Sigmoid colon (tissue), 7 donors: ENCODE results near the gene ARSI. TPM values are rescaled to one million over a fixed set of nuclear protein-coding genes. Genes with fewer than 3 reads are reported as not detected.

Source experiments
- DNase-seq: peaks from one replicate; pipeline ENCODE4 v3.0.0-alpha.2; 2019
- H3K27ac ChIP-seq, 4 donors: fragments of 200-600 bp; sonication (generic); one replicate each; pipeline ENCODE4 v1.5.1; 2016 to 2019; ENCODE audit warnings: mild to moderate bottlenecking in 1 of 4
- H3K27me3 ChIP-seq, 3 donors: fragments of 200-600 bp; sonication (generic); one replicate each; pipeline ENCODE4 v1.5.1; 2019; ENCODE audit warnings: mild to moderate bottlenecking in 1 of 3
- H3K36me3 ChIP-seq, 4 donors: fragments of 200-600 bp; sonication (generic); one replicate each; pipeline ENCODE4 v1.5.1; 2016 to 2019
- H3K4me1 ChIP-seq, 4 donors: fragments of 200-600 bp; sonication (generic); one replicate each; pipeline ENCODE4 v1.5.1; 2017 to 2019
- H3K4me3 ChIP-seq, 4 donors: fragments of 200-600 bp; sonication (generic); one replicate each; pipeline ENCODE4 v1.5.1; 2017 to 2019; ENCODE audit warnings: mild to moderate bottlenecking in 2 of 4, moderate library complexity in 1 of 4
- H3K9me3 ChIP-seq, 4 donors: fragments of 200-600 bp in 3 of 4; sonication (generic) in 3 of 4; one replicate each; pipeline versions ENCODE4 v1.5.1 to v1.6.1; 2013 to 2019
- CTCF ChIP-seq, 4 experiments: fragments of 450-650 bp in 3 of 4; fragments of 200-600 bp in 1 of 4; IDR thresholded peaks; one replicate each; pipeline ENCODE4 v1.5.1; 2016 to 2019; ENCODE audit warnings: antibody characterized with exemption in 4 of 4, mild to moderate bottlenecking in 3 of 4, moderate library complexity in 2 of 4
- EP300 ChIP-seq, 4 donors: sonication (generic); formaldehyde crosslinking; IDR thresholded peaks; one replicate each; pipeline ENCODE4 v1.6.1; 2017; ENCODE audit warnings: antibody characterized with exemption in 4 of 4
- POLR2A ChIP-seq, 2 donors: fragments of 450-650 bp; IDR thresholded peaks; one replicate each; pipeline ENCODE4 v1.6.1; 2016; ENCODE audit warnings: antibody characterized with exemption in 2 of 2, mild to moderate bottlenecking in 2 of 2, moderate library complexity in 2 of 2
- POLR2AphosphoS5 ChIP-seq, 4 donors: sonication (generic); formaldehyde crosslinking; IDR thresholded peaks; one replicate each; pipeline ENCODE4 v1.6.1; 2017; ENCODE audit warnings: antibody characterized with exemption in 4 of 4
- WGBS, 2 donors: extraction: QIAGEN DNeasy Blood & Tissue Kit; methylation state at CpG; one replicate each; pipeline ENCODE4 v1.1.7; 2013; 5-methylcytosine and 5-hydroxymethylcytosine counted together
- intact Hi-C: fragments of 100-400 bp; cut with DNase I; formaldehyde crosslinking; loops from one replicate; pipeline ENCODE4 v1.15.1; 2023
- polyA plus RNA-seq, 3 donors: library from polyadenylated mRNA; stranded (reverse); fragments of 200-250 nt; gene quantifications; one replicate each; pipeline ENCODE4 v1.2.3, GENCODE V29; 2013
- total RNA-seq, 4 donors: library from RNA; depleted of rRNA; stranded (reverse); fragments of >200 nt; gene quantifications; one replicate each; pipeline ENCODE4 v1.1.0, GENCODE V29; 2016
- donor health status: healthy with polysubstance abuse.
- donor health status: Bipolar disorder and iron deficiency.
- donor health status: healthy.

Gene ARSI
- total and polyA plus RNA-seq, 7 donors: 0.63 to 3.3 (median 1.5) TPM; not detected in 2

GRCh38 chr5:150341989-150342388, 39.3 kb upstream of the ARSI start:
- H3K4me3 ChIP-seq: no peak overlapping the region
- WGBS, 2 donors: 97 to 98% methylated on average over 1 of the region's 1 CpG
- H3K27ac ChIP-seq: no peak overlapping the region
- no peaks in the 10 kb centered on the region for H3K4me1 ChIP-seq
- intact Hi-C loops: no loop called here
- DNase-seq: no peak
- no peaks in the 10 kb centered on the region for H3K27me3 ChIP-seq
- no peak for TF ChIP-seq POLR2AphosphoS5 (IDR thresholded peaks at IDR 0.05)
- no peaks in the 10 kb centered on the region for H3K36me3 ChIP-seq
- H3K9me3 ChIP-seq: no peaks in the 10 kb centered on the region

- Histone ChIP-seq H3K36me3 (no peaks in the 10 kb centered on the region), H3K27ac (no peak overlapping the region), H3K27me3 (no peaks in the 10 kb centered on the region), H3K9me3 (no peaks in the 10 kb centered on the region), H3K4me1 (no peaks in the 10 kb centered on the region), H3K4me3 (no peak overlapping the region)
- DNase-seq: no peak
- intact Hi-C loops: no loop called here
- TF ChIP-seq EP300 (IDR thresholded peaks at IDR 0.05): no peak
- no peak for TF ChIP-seq CTCF (IDR thresholded peaks at IDR 0.05)
- no peak for TF ChIP-seq POLR2A (IDR thresholded peaks at IDR 0.05)
- TF ChIP-seq POLR2AphosphoS5 (IDR thresholded peaks at IDR 0.05): no peak
- WGBS, 2 donors: 76 to 84% methylated on average over 4 of the region's 4 CpGs
Measured at GRCh38 chr5:150341331-150341730, 38.6 kb upstream of the ARSI start.

GRCh38 chr5:150340614-150341255, 38.0 kb upstream of the ARSI start:
- H3K4me1 ChIP-seq: peaks cover 0 to 5% (median 0%) of the 10 kb centered on the region in 4 donors
- whole genome bisulfite sequencing, 2 donors: 83 to 84% methylated on average over 7 of the region's 7 CpGs
- intact Hi-C loops: no loop called here

GRCh38 chr5:150339841-150340240, 37.1 kb upstream of the ARSI start:
- no peaks in the 10 kb centered on the region for H3K36me3 ChIP-seq
- 95% methylated on average over 4 of the region's 4 CpGs for WGBS, 2 donors
- DNase-seq: no peak
- no peaks in the 10 kb centered on the region for H3K9me3 ChIP-seq
- no peak overlapping the region for H3K27ac ChIP-seq
- H3K4me3 ChIP-seq: no peak overlapping the region
- TF ChIP-seq EP300 (IDR thresholded peaks at IDR 0.05): no peak
- no peak for TF ChIP-seq POLR2A (IDR thresholded peaks at IDR 0.05)
- TF ChIP-seq CTCF (IDR thresholded peaks at IDR 0.05): no peak
- TF ChIP-seq POLR2AphosphoS5 (IDR thresholded peaks at IDR 0.05): no peak
- peaks cover 0 to 7% (median 0%) of the 10 kb centered on the region in 4 donors for H3K4me1 ChIP-seq
- intact Hi-C loops: no loop called here
- H3K27me3 ChIP-seq: no peaks in the 10 kb centered on the region

More at GRCh38 chr5:150340614-150341255, 38.0 kb upstream of the ARSI start:
- DNase-seq: no peak
- no peak for TF ChIP-seq POLR2A (IDR thresholded peaks at IDR 0.05)
- no peak for TF ChIP-seq CTCF (IDR thresholded peaks at IDR 0.05)
- TF ChIP-seq EP300 (IDR thresholded peaks at IDR 0.05): no peak
- TF ChIP-seq POLR2AphosphoS5 (IDR thresholded peaks at IDR 0.05): no peak
- no peak overlapping the region for H3K4me3 ChIP-seq
- no peaks in the 10 kb centered on the region for H3K27me3 ChIP-seq
- no peaks in the 10 kb centered on the region for H3K9me3 ChIP-seq
- H3K27ac ChIP-seq: no peak overlapping the region
- no peaks in the 10 kb centered on the region for H3K36me3 ChIP-seq

GRCh38 chr5:150339165-150339564, 36.5 kb upstream of the ARSI start:
- intact Hi-C loops: no loop called here
- Histone ChIP-seq H3K4me3 (no peak overlapping the region), H3K36me3 (no peaks in the 10 kb centered on the region), H3K27me3 (no peaks in the 10 kb centered on the region), H3K9me3 (no peaks in the 10 kb centered on the region), H3K4me1 (peaks cover 0 to 7% (median 0%) of the 10 kb centered on the region in 4 donors), H3K27ac (no peak overlapping the region)
- WGBS, 2 donors: 39% methylated on average over 5 of the region's 5 CpGs
- no peak for DNase-seq
- TF ChIP-seq POLR2A (IDR thresholded peaks at IDR 0.05): no peak
- no peak for TF ChIP-seq CTCF (IDR thresholded peaks at IDR 0.05)
- TF ChIP-seq POLR2AphosphoS5 (IDR thresholded peaks at IDR 0.05): no peak
- no peak for TF ChIP-seq EP300 (IDR thresholded peaks at IDR 0.05)
